CD4-positive, alpha-beta T cell treated with Interleukin-4 for 4 hours (primary cell): Measurements from ENCODE around the gene SLC25A39.

Source experiments
- DNase-seq: peaks from one replicate; pipeline ENCODE4 v3.0.0-alpha.2; 2020

Gene SLC25A39

GRCh38 chr17:44272321-44272951 is 52.2 kb downstream of the SLC25A39 start:
- DNase-seq: no peak
